ENCODE data around the gene SPATA6L.
A peak's percentile ranks its signal among the peaks of the same experiment; 100 is the strongest.

SPATA6L gene, protein sequence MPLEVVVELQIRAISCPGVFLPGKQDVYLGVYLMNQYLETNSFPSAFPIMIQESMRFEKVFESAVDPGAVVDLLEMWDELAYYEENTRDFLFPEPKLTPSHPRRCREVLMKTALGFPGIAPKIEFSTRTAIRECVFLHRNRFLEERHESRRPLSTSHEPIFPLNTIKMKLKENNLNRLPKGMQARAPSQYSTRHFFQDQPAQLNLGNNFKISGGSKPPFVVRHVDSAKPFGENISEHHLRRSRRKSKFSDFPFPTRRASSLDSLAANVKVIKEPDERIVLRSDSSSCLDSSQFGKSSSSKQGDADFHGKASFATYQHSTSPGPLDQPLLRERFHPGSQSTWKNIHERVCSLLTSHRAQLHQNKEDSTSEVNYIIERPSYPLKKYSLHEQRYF
- 1.7 to 7.4 (median 3.9) reads per million in 3 donors for total RNA-seq

DNA sequence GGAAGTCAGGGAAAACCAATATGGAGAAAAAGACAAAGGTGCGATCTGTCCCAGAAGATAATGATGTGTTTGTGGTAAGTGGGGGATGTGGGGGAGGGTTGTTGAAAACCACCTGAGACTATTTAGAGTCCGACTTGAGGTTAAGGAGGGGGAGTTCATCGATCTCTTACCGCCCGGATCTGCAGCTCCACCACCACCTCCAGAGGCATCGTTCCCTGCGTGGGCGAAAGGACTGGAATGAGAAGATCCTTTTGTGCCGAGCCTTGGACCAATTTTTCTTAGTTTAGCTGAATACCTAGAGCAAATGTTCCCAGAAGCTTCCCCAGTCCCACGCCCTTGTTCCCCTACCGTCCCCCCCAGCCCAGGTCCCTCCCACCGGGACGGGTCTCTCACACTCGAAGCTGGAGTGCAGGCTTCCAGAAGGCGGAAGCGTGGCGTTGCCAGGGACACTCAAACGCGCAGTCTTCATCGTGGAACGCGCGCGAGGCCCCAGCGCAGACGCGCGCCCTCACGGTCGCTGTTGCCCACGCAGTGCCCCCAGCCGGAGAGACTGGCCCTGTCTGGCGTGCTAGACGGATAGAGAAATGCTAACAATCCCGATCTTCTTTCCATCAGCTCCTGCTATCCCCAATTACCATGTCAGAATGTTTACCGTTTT, at the start of gene SPATA6L:
TSS of gene SPATA6L (minus strand) at position 439 of the 658 bp plus-strand sequence. CDS start at position 209, 230 bp downstream.
- Histone ChIP-seq H3K9me3 (ENCODE audit: control insufficient read depth, low read length) (no peaks in the 10 kb centered on the region), H3K27ac (ENCODE audit: insufficient read depth, low read length, poor library complexity, severe bottlenecking) (peak within 1 kb of the TSS; percentile 52), H3K36me3 (ENCODE audit: control insufficient read depth, insufficient read depth, low read length) (no peaks in the 10 kb centered on the region), H3K27me3 (replicated peaks; ENCODE audit: control insufficient read depth, insufficient read depth, low read length, poor library complexity, severe bottlenecking) (no peaks in the 10 kb centered on the region), H3K4me3 (ENCODE audit: insufficient read depth, low read depth, low read length, poor library complexity, severe bottlenecking) (peak within 1 kb of the TSS; percentile 52), H3K4me1 (ENCODE audit: control insufficient read depth, insufficient read depth, low read length, poor library complexity, severe bottlenecking) (peaks cover 50% of the 10 kb centered on the region)
- DNase-seq, result peak in 2 of 3 donors; percentile 24 to 29

DNA sequence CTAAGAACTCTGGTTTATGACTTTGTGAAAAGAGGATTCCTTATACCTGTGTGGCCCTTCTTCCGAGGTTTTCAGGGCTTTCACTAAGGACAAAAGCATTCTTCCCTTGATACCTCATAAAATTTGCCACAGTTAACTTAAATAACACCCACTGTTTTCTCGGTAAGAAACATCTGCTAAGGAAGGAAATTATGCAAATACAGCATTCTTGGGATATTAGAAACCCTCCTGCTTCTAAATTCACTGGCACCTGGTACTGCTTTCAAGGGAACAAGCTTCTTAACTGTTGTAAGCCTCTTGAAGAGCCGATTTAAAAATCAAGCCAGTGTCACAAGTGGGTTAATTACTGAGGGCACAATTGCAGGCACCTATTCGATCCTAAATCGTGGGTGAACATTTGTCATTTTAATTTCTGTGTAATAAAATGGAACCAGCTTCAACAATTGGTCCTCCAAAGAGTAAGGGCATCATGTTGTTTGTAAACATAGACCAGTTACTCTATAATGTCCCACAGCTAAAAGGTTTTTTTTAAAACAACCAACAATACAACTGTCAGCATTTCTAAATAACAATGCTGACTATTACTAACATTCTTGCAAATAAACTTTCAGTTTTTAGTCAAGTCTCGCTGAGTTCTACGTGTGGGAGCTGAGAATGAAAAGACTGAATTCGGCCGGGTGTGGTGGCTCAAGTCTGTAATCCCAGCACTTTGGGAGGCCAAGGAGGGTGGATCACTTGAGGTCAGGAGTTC, 48.2 kb upstream of the SPATA6L start:
- Histone ChIP-seq H3K4me3 (ENCODE audit: insufficient read depth, low read depth, low read length, poor library complexity, severe bottlenecking) (no peak overlapping the region), H3K27me3 (replicated peaks; ENCODE audit: control insufficient read depth, insufficient read depth, low read length, poor library complexity, severe bottlenecking) (no peaks in the 10 kb centered on the region), H3K27ac (ENCODE audit: insufficient read depth, low read length, poor library complexity, severe bottlenecking) (no peak overlapping the region), H3K36me3 (ENCODE audit: control insufficient read depth, insufficient read depth, low read length) (peaks cover 40% of the 10 kb centered on the region), H3K4me1 (ENCODE audit: control insufficient read depth, insufficient read depth, low read length, poor library complexity, severe bottlenecking) (no peaks in the 10 kb centered on the region), H3K9me3 (ENCODE audit: control insufficient read depth, low read length) (no peaks in the 10 kb centered on the region)
- DNase-seq, result no peak

DNA sequence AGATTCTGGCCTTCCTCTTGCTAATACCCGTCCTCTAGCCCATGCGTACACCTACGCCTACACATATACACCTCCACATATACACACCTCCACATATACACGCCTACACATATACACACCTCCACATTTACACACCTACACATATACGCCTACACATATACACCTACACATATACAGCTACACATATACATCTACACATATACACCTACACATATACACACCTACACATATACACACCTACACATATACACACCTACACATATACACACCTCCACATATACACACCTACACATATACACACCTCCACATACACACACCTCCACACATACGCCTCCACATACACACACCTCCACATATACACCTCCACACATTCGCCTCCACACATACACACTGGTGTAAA, 47.6 kb upstream of the SPATA6L start:
- H3K4me1 ChIP-seq (ENCODE audit: control insufficient read depth, insufficient read depth, low read length, poor library complexity, severe bottlenecking), result no peaks in the 10 kb centered on the region
- no peaks in the 10 kb centered on the region for H3K27me3 ChIP-seq (replicated peaks; ENCODE audit: control insufficient read depth, insufficient read depth, low read length, poor library complexity, severe bottlenecking)
- H3K4me3 ChIP-seq (ENCODE audit: insufficient read depth, low read depth, low read length, poor library complexity, severe bottlenecking), result no peak overlapping the region
- no peak overlapping the region for H3K27ac ChIP-seq (ENCODE audit: insufficient read depth, low read length, poor library complexity, severe bottlenecking)
- peaks cover 40% of the 10 kb centered on the region for H3K36me3 ChIP-seq (ENCODE audit: control insufficient read depth, insufficient read depth, low read length)
- H3K9me3 ChIP-seq (ENCODE audit: control insufficient read depth, low read length), result no peaks in the 10 kb centered on the region
- DNase-seq, result no peak

DNA sequence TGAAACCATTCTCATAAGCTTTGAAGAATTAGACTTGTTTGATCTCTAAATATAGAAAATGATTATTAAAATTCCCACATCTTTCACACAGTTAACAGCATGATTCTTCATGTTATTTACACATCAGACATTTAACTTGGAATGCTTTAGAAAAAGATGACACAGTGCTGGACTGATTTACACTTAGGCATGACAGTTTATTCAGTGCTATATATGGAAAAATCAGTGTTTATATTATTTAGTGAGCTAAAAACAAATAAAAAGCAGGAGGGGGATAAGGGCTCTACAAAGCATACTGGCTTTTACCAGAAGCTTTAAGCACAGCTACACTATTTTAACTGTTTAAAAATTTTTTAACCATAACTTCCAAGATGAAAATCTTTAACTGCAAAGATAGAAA, 43.1 kb upstream of the SPATA6L start:
- no peak for DNase-seq
- Histone ChIP-seq H3K27me3 (replicated peaks; ENCODE audit: control insufficient read depth, insufficient read depth, low read length, poor library complexity, severe bottlenecking) (no peaks in the 10 kb centered on the region), H3K9me3 (ENCODE audit: control insufficient read depth, low read length) (no peaks in the 10 kb centered on the region), H3K27ac (ENCODE audit: insufficient read depth, low read length, poor library complexity, severe bottlenecking) (no peak overlapping the region), H3K4me1 (ENCODE audit: control insufficient read depth, insufficient read depth, low read length, poor library complexity, severe bottlenecking) (no peaks in the 10 kb centered on the region), H3K36me3 (ENCODE audit: control insufficient read depth, insufficient read depth, low read length) (peaks cover 13% of the 10 kb centered on the region), H3K4me3 (ENCODE audit: insufficient read depth, low read depth, low read length, poor library complexity, severe bottlenecking) (no peak overlapping the region)

DNA sequence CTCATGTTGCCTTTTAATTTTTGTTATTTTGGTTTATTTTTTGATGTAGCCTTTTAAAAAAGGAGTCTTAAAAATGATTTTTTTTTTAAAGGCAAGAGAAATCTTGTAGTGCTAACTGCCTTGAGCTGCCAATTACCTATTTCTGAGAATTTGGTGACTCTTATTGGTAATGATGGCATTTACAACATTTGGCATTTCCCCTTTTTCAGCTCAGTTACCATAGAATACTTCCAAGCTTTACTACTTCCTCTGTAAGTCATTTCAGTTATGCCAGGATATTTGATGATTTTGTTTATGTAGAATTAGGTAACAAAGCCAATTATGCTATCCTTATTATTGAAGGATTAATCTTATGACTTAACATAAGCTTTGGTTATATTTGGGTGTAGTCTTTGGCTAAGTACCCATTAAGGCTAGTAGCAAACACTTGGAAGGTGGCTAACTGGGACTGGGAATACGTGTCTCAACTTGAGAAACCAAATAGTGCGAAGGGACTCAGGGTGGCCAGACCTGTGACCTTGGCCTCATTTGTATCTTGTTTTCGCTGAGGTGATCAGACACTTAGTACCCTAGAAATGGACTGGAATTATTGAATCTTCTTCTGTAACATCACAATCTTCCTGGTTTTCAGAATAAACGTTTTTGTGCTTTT, 40.8 kb upstream of the SPATA6L start:
- Histone ChIP-seq H3K4me3 (ENCODE audit: insufficient read depth, low read depth, low read length, poor library complexity, severe bottlenecking) (no peak overlapping the region), H3K27me3 (replicated peaks; ENCODE audit: control insufficient read depth, insufficient read depth, low read length, poor library complexity, severe bottlenecking) (no peaks in the 10 kb centered on the region), H3K4me1 (ENCODE audit: control insufficient read depth, insufficient read depth, low read length, poor library complexity, severe bottlenecking) (no peaks in the 10 kb centered on the region), H3K27ac (ENCODE audit: insufficient read depth, low read length, poor library complexity, severe bottlenecking) (no peak overlapping the region), H3K36me3 (ENCODE audit: control insufficient read depth, insufficient read depth, low read length) (peaks cover 17% of the 10 kb centered on the region), H3K9me3 (ENCODE audit: control insufficient read depth, low read length) (no peaks in the 10 kb centered on the region)
- DNase-seq, result no peak

DNA sequence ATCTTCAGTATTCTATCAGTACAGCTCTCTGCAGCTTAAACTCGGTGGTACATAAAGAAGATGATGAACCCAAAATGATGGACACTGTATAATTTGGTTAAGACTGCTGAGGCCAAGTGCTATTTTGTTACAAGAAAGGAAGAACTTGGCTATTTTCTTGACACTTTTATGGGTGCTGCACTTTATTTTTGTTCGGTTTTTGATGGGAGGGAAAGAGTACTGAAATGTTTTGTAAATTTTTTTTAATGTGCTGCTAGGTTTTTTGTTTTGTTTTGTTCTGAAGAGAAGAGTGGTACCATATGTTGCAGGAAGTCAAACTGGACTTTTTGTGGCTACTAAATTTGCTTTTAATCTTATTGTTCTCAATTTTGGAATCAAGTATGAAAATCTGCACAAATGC, 39.7 kb upstream of the SPATA6L start:
- no peak overlapping the region for H3K4me3 ChIP-seq (ENCODE audit: insufficient read depth, low read depth, low read length, poor library complexity, severe bottlenecking)
- H3K27me3 ChIP-seq (replicated peaks; ENCODE audit: control insufficient read depth, insufficient read depth, low read length, poor library complexity, severe bottlenecking), result no peaks in the 10 kb centered on the region
- H3K9me3 ChIP-seq (ENCODE audit: control insufficient read depth, low read length), result no peaks in the 10 kb centered on the region
- no peaks in the 10 kb centered on the region for H3K4me1 ChIP-seq (ENCODE audit: control insufficient read depth, insufficient read depth, low read length, poor library complexity, severe bottlenecking)
- no peak overlapping the region for H3K27ac ChIP-seq (ENCODE audit: insufficient read depth, low read length, poor library complexity, severe bottlenecking)
- peaks cover 19% of the 10 kb centered on the region for H3K36me3 ChIP-seq (ENCODE audit: control insufficient read depth, insufficient read depth, low read length)
- no peak for DNase-seq

DNA sequence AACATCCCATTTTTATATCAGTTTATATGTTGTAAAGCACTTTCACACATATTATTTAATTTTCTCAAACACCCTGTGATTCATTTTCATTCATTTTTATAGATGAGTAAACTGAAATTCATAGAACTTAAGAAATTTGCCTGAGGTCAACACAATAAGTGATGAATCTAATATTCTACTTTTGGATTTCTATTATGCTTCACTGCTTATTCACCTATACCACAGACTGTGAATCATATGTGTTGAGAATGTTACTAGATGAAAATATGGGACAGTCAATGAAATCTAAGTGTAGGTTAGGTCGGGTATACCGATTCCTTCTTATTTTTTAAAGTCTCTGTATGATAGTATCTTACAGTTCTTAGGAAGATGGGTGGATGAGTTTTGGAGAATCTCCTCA, 37.8 kb upstream of the SPATA6L start:
- Histone ChIP-seq H3K27me3 (replicated peaks; ENCODE audit: control insufficient read depth, insufficient read depth, low read length, poor library complexity, severe bottlenecking) (no peaks in the 10 kb centered on the region), H3K4me1 (ENCODE audit: control insufficient read depth, insufficient read depth, low read length, poor library complexity, severe bottlenecking) (no peaks in the 10 kb centered on the region), H3K36me3 (ENCODE audit: control insufficient read depth, insufficient read depth, low read length) (peaks cover 17% of the 10 kb centered on the region), H3K27ac (ENCODE audit: insufficient read depth, low read length, poor library complexity, severe bottlenecking) (no peak overlapping the region), H3K4me3 (ENCODE audit: insufficient read depth, low read depth, low read length, poor library complexity, severe bottlenecking) (no peak overlapping the region), H3K9me3 (ENCODE audit: control insufficient read depth, low read length) (no peaks in the 10 kb centered on the region)
- no peak for DNase-seq

DNA sequence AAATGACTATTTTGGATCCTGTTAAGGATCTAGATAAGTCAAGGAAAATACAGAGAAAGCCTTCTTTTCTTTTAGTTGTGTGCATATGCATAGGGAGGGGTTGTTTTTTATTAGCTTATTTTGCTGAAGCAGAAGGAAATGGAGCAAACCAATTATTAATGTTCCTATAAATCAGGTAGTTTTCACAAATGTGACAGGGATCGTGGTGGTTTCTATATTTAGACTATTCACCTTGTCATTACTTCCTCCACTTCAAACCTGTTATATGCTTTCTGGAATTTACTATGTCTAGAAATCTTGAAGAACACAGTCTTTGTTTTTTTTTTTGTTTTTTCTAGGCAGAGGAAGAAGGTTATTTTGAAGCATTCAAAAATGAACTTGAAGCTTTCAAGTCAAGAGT, 35.2 kb upstream of the SPATA6L start:
- H3K27ac ChIP-seq (ENCODE audit: insufficient read depth, low read length, poor library complexity, severe bottlenecking), result no peak overlapping the region
- H3K27me3 ChIP-seq (replicated peaks; ENCODE audit: control insufficient read depth, insufficient read depth, low read length, poor library complexity, severe bottlenecking), result no peaks in the 10 kb centered on the region
- H3K4me3 ChIP-seq (ENCODE audit: insufficient read depth, low read depth, low read length, poor library complexity, severe bottlenecking), result no peak overlapping the region
- no peaks in the 10 kb centered on the region for H3K9me3 ChIP-seq (ENCODE audit: control insufficient read depth, low read length)
- H3K36me3 ChIP-seq (ENCODE audit: control insufficient read depth, insufficient read depth, low read length), result peaks cover 27% of the 10 kb centered on the region
- no peak for DNase-seq
- no peaks in the 10 kb centered on the region for H3K4me1 ChIP-seq (ENCODE audit: control insufficient read depth, insufficient read depth, low read length, poor library complexity, severe bottlenecking)

DNA sequence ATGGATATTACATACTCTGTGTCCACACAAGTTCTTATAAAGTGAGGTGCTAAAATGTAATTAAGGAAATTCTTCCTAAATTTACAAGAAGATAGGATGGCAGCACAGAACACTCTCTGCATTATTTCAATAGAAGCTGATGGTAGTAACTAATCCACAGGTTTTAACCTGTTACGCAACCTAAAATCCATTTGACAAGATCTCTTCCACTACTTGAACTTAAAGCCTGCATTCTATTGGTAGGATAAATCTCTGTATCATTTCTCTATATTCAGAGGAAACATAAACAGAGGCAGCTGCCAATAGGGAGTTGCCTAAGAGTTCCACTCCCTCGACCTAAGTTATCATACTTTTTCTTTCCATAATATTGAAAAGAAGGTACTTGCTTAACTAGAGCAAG, 34.7 kb upstream of the SPATA6L start:
- Histone ChIP-seq H3K36me3 (ENCODE audit: control insufficient read depth, insufficient read depth, low read length) (peaks cover 27% of the 10 kb centered on the region), H3K4me1 (ENCODE audit: control insufficient read depth, insufficient read depth, low read length, poor library complexity, severe bottlenecking) (no peaks in the 10 kb centered on the region), H3K4me3 (ENCODE audit: insufficient read depth, low read depth, low read length, poor library complexity, severe bottlenecking) (no peak overlapping the region), H3K27ac (ENCODE audit: insufficient read depth, low read length, poor library complexity, severe bottlenecking) (no peak overlapping the region), H3K27me3 (replicated peaks; ENCODE audit: control insufficient read depth, insufficient read depth, low read length, poor library complexity, severe bottlenecking) (no peaks in the 10 kb centered on the region), H3K9me3 (ENCODE audit: control insufficient read depth, low read length) (no peaks in the 10 kb centered on the region)
- DNase-seq, result no peak

Data from effector memory CD4-positive, alpha-beta T cell (primary cell).